HEK293 (cell line): ENCODE data around the gene HOXA3.

Experiments used
- CTCF ChIA-PET: fragments of 350-600 bp; formaldehyde crosslinking; extraction: SDS; loops from one replicate; lab custom pipeline; 2021; ENCODE audit warnings: antibody characterized with exemption; lab: Yijun Ruan, JAX
- POLR2A ChIA-PET: fragments of 300-600 bp; formaldehyde crosslinking; extraction: SDS; loops from one replicate; lab custom pipeline; 2020; ENCODE audit warnings: antibody characterized with exemption, inconsistent platforms; lab: Yijun Ruan, JAX
- H3K27ac ChIP-seq: fragments of 200-500 bp; sonication (Bioruptor generic); 2 replicates; pipeline ENCODE4 v1.5.1; 2014; ENCODE audit warnings: low read depth, low read length, control low read depth, inconsistent platforms; ENCODE audit errors: extremely low read depth
- H3K36me3 ChIP-seq, 2 experiments: fragments of 200-500 bp in 1 of 2; sonication (Bioruptor generic) in 1 of 2; 1 replicate in 1 of 2; 2 replicates in 1 of 2; pipeline ENCODE4 v1.5.1; 2014 to 2017; ENCODE audit warnings: inconsistent platforms in 2 of 2, low read length in 2 of 2; ENCODE audit not compliant: control insufficient read depth in 2 of 2, insufficient read depth in 1 of 2
- H3K4me1 ChIP-seq: fragments of 200-500 bp; sonication (Bioruptor generic); 2 replicates; pipeline ENCODE4 v1.5.1; 2014; ENCODE audit warnings: mild to moderate bottlenecking, low read length, inconsistent platforms; ENCODE audit not compliant: control insufficient read depth, insufficient read depth
- H3K4me3 ChIP-seq: 2 replicates; pipeline ENCODE4 v1.5.1; 2011; ENCODE audit warnings: low read depth, mild to moderate bottlenecking, control low read depth, low read length, moderate library complexity
- H3K9me3 ChIP-seq: fragments of 200-500 bp; sonication (Bioruptor generic); 2 replicates; pipeline ENCODE4 v1.5.1; 2014; ENCODE audit warnings: low read depth, low read length, inconsistent platforms; ENCODE audit not compliant: control insufficient read depth, insufficient read depth
- BCL11A ChIP-seq: fragments of 450-650 bp; formaldehyde crosslinking; IDR thresholded peaks from 2 replicates; pipeline ENCODE4 v1.5.1; 2016; ENCODE audit warnings: low read depth, missing biosample characterization, missing genetic modification characterization
- KLF1 ChIP-seq: fragments of 450-650 bp; formaldehyde crosslinking; IDR thresholded peaks from 2 replicates; pipeline ENCODE4 v1.5.1; 2016; ENCODE audit warnings: missing biosample characterization, missing genetic modification characterization
- KLF16 ChIP-seq: fragments of 450-650 bp; formaldehyde crosslinking; IDR thresholded peaks from 2 replicates; pipeline ENCODE4 v1.5.1; 2017; ENCODE audit warnings: missing biosample characterization, missing genetic modification characterization
- REST ChIP-seq: fragments of 450-650 bp; formaldehyde crosslinking; IDR thresholded peaks from 2 replicates; pipeline ENCODE4 v1.5.1; 2016; ENCODE audit warnings: missing biosample characterization, missing genetic modification characterization
- SALL2 ChIP-seq: fragments of 450-650 bp; formaldehyde crosslinking; IDR thresholded peaks from 2 replicates; pipeline ENCODE4 v1.5.0; 2017; ENCODE audit warnings: missing biosample characterization, mild to moderate bottlenecking, missing genetic modification characterization, borderline replicate concordance
- SP7 ChIP-seq: fragments of 450-650 bp; formaldehyde crosslinking; IDR thresholded peaks from 2 replicates; pipeline ENCODE4 v1.5.1; 2016; ENCODE audit warnings: missing biosample characterization, missing genetic modification characterization
- ZBTB10 ChIP-seq: fragments of 450-650 bp; formaldehyde crosslinking; IDR thresholded peaks from 2 replicates; pipeline ENCODE4 v1.5.1; 2016; ENCODE audit warnings: missing biosample characterization, missing genetic modification characterization
- ZNF155 ChIP-seq: fragments of 450-650 bp; formaldehyde crosslinking; IDR thresholded peaks from 2 replicates; pipeline ENCODE4 v1.5.1; 2016; ENCODE audit warnings: missing biosample characterization, missing genetic modification characterization
- ZNF169 ChIP-seq: fragments of 450-650 bp; formaldehyde crosslinking; IDR thresholded peaks from 2 replicates; pipeline ENCODE4 v1.5.1; 2016; ENCODE audit warnings: missing biosample characterization, missing genetic modification characterization
- ZNF214 ChIP-seq: fragments of 450-650 bp; formaldehyde crosslinking; IDR thresholded peaks from 2 replicates; pipeline ENCODE4 v1.5.1; 2017; ENCODE audit warnings: missing biosample characterization, mild to moderate bottlenecking, missing genetic modification characterization, borderline replicate concordance
- ZNF274 ChIP-seq, 2 experiments: fragments of 200-500 bp in 1 of 2; fragments of 450-650 bp in 1 of 2; sonication (Bioruptor generic) in 1 of 2; formaldehyde crosslinking in 1 of 2; IDR thresholded peaks; 2 replicates each; pipeline versions ENCODE4 v1.5.1 to v1.6.1; 2014 to 2016; ENCODE audit warnings: borderline replicate concordance in 1 of 2, inconsistent platforms in 1 of 2, low read length in 1 of 2, missing biosample characterization in 1 of 2, missing genetic modification characterization in 1 of 2
- ZNF404 ChIP-seq: fragments of 450-650 bp; formaldehyde crosslinking; IDR thresholded peaks from 2 replicates; pipeline ENCODE4 v1.5.1; 2017; ENCODE audit warnings: missing biosample characterization, missing genetic modification characterization
- ZNF473 ChIP-seq: fragments of 450-650 bp; formaldehyde crosslinking; IDR thresholded peaks from 2 replicates; pipeline ENCODE4 v1.5.1; 2017; ENCODE audit warnings: missing biosample characterization, missing genetic modification characterization
- ZNF521 ChIP-seq: fragments of 450-650 bp; formaldehyde crosslinking; IDR thresholded peaks from 2 replicates; pipeline ENCODE4 v1.5.1; 2017; ENCODE audit warnings: missing biosample characterization, mild to moderate bottlenecking, missing genetic modification characterization
- ZNF529 ChIP-seq: fragments of 450-650 bp; formaldehyde crosslinking; IDR thresholded peaks from 2 replicates; pipeline ENCODE4 v1.5.1; 2017; ENCODE audit warnings: missing genetic modification characterization, missing biosample characterization; ENCODE audit not compliant: insufficient replicate concordance
- ZNF544 ChIP-seq: fragments of 450-650 bp; formaldehyde crosslinking; IDR thresholded peaks from 2 replicates; pipeline ENCODE4 v1.5.0; 2017; ENCODE audit warnings: missing biosample characterization, missing genetic modification characterization
- ZNF571 ChIP-seq: fragments of 450-650 bp; formaldehyde crosslinking; IDR thresholded peaks from 2 replicates; pipeline ENCODE4 v1.5.0; 2017; ENCODE audit warnings: missing biosample characterization, missing genetic modification characterization
- ZNF610 ChIP-seq: fragments of 450-650 bp; formaldehyde crosslinking; IDR thresholded peaks from 2 replicates; pipeline ENCODE4 v1.5.1; 2016; ENCODE audit warnings: missing biosample characterization, missing genetic modification characterization, borderline replicate concordance
- ZNF629 ChIP-seq: fragments of 450-650 bp; formaldehyde crosslinking; IDR thresholded peaks from 2 replicates; pipeline ENCODE4 v1.5.1; 2017; ENCODE audit warnings: missing biosample characterization, missing genetic modification characterization
- ZSCAN23 ChIP-seq: fragments of 450-650 bp; formaldehyde crosslinking; IDR thresholded peaks from 2 replicates; pipeline ENCODE4 v1.5.1; 2016; ENCODE audit warnings: missing biosample characterization, missing genetic modification characterization
- TF ChIP-seq, protein P1 (sequence below): fragments of 450-650 bp; formaldehyde crosslinking; IDR thresholded peaks from 2 replicates; pipeline ENCODE4 v1.5.1; 2017; ENCODE audit warnings: missing biosample characterization, missing genetic modification characterization

The HOXA3 gene

GRCh38 chr7:27078616-27079233, 73.7 kb downstream of the HOXA3 start:
- Histone ChIP-seq H3K4me3 (no peak overlapping the region), H3K27ac (no peak overlapping the region), H3K4me1 (peaks cover 2% of the 10 kb centered on the region; the same call in 1 of the 2 replicates), H3K9me3 (no peaks in the 10 kb centered on the region), H3K36me3 (no peaks in the 10 kb centered on the region)
- POLR2A ChIA-PET = interaction anchor here (0.6 kb wide), 1 partner anchor 102 kb away, joined by 4 read pairs; no protein-coding TSS in a partner anchor
- TF ChIP-seq SALL2 (tag by site-specific recombination) (no peak), ZNF214 (tag by site-specific recombination) (no peak), ZNF629 (no peak), ZSCAN23 (tag by site-specific recombination) (no peak), BCL11A (no peak)
- CTCF ChIA-PET = no interaction called here

DNA sequence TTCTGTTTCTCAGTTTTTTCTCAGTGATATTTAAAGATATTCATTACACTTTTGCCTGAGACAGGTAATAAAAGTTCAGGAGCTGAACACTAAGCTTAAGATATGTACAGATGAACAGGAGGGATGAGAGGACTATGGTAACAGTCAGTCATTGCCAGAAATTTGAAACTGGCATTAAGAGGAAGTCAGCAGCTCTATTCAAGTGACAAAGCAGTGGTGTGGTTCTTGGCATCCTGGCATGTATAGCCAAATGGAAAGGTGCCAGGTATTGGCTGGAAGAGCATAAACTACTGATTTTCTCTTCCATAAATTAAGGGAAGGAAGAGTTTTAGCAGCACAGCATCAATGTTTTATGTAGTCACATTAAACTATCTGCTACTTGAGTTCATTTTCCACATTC, 79.3 kb downstream of the HOXA3 start:
- no peak for TF ChIP-seq KLF16 (tag by site-specific recombination)
- no peak for TF ChIP-seq ZNF155
- no peak for TF ChIP-seq ZNF521
- TF ChIP-seq ZBTB10 (tag by site-specific recombination) = no peak
- Histone ChIP-seq H3K4me1 (peaks cover 10% of the 10 kb centered on the region), H3K9me3 (no peaks in the 10 kb centered on the region), H3K36me3 (no peaks in the 10 kb centered on the region), H3K27ac (no peak overlapping the region), H3K4me3 (no peak overlapping the region)
- ChIA-PET CTCF (interaction anchor here (1.0 kb wide), 1 partner anchor 18 kb away, joined by 3 read pairs; no protein-coding TSS in a partner anchor), POLR2A (interaction anchor here (1.3 kb wide), 1 partner anchor 23 kb away, joined by 3 read pairs; the partner anchor contains the start of gene HOXA1)

DNA sequence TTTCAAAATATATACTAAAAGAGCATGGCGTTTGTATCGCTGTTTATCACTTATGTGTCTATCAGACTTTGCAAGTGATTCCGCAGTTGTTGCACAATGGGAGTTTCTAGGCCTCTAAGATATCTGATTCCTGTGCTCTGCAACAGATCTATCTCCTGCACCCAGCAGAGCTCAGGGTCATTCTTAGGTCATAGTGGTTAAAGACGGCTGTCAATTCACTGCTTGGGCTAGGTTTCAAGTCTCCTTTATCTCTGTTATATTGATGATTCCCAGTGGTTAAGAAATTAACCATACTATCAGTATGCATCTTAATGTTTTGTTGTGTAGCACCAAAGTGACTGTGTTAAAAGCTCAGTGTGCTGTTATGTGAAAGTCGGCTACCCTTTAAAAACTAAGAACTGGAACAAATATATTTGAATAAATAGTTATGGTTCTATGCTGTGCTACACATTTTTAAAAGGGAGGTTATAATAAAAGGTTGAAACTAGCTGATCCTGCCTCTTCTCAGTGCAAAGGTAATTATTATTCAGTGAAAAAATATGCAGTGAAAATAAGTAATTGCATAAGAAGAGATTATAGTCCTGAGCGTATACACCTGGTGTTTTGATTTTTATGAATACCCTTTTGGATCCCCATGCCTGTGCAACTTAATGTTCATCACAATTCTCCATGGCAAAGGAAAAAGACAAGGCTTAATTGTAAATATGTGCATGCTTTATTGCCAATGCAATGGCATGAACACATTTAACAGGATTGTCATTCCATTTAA, 80.6 kb downstream of the HOXA3 start:
- no peak overlapping the region for H3K4me3 ChIP-seq
- ChIA-PET CTCF (interaction anchor here (0.6 to 1.1 kb wide), 4 partner anchors 12 to 218 kb away, joined by 3 to 7 read pairs (median 6); no protein-coding TSS in a partner anchor), POLR2A (no interaction called here)
- H3K4me1 ChIP-seq = peaks cover 10% of the 10 kb centered on the region
- H3K27ac ChIP-seq = no peak overlapping the region
- no peaks in the 10 kb centered on the region for H3K9me3 ChIP-seq
- no peaks in the 10 kb centered on the region for H3K36me3 ChIP-seq
- no peak for TF ChIP-seq ZNF529 (tag by site-specific recombination)
- TF ChIP-seq ZNF169 = no peak
- TF ChIP-seq, protein P1, sequence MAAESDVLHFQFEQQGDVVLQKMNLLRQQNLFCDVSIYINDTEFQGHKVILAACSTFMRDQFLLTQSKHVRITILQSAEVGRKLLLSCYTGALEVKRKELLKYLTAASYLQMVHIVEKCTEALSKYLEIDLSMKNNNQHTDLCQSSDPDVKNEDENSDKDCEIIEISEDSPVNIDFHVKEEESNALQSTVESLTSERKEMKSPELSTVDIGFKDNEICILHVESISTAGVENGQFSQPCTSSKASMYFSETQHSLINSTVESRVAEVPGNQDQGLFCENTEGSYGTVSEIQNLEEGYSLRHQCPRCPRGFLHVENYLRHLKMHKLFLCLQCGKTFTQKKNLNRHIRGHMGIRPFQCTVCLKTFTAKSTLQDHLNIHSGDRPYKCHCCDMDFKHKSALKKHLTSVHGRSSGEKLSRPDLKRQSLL (tag by site-specific recombination) = no peak
- TF ChIP-seq ZNF610 (tag by site-specific recombination) = no peak
- no peak for TF ChIP-seq ZNF544 (tag by site-specific recombination)
- no peak for TF ChIP-seq ZNF473 (tag by site-specific recombination)
- TF ChIP-seq ZNF274 (IDR thresholded peaks at IDR 0.05; ENCODE audit: low read length) = no peak
- TF ChIP-seq ZNF274 (tag by site-specific recombination; IDR thresholded peaks at IDR 0.05; ENCODE audit: borderline replicate concordance) = no peak
- TF ChIP-seq ZNF571 (tag by site-specific recombination) = no peak
- no peak for TF ChIP-seq KLF1 (tag by site-specific recombination)
- 0 out of 2 replicates have a peak, but pooled peaks have one; percentile 27 for TF ChIP-seq SP7
- no peak for TF ChIP-seq SALL2 (tag by site-specific recombination)
- TF ChIP-seq REST (tag by site-specific recombination) = no peak
- no peak for TF ChIP-seq ZNF404 (tag by site-specific recombination)
